HG02970 (cell line): Measurements from ENCODE around the gene RCOR1.

ENCODE experiments used
- ATAC-seq: cut with Tn5 transposase; IDR thresholded peaks from one replicate; pipeline ENCODE4 v1.9.1; 2021; ENCODE audit warnings: mild to moderate bottlenecking, moderate library complexity, moderate number of reproducible peaks; ENCODE audit not compliant: unreplicated experiment, low FRiP score

RCOR1 gene

GRCh38 chr14:102768223-102769048 lies 176.0 kb downstream of the RCOR1 start:
- no peak for ATAC-seq

- ATAC-seq = no peak
Observed at GRCh38 chr14:102769049-102769327, 176.5 kb downstream of the RCOR1 start.

- no peak for ATAC-seq
Observed at GRCh38 chr14:102770147-102771123, 178.0 kb downstream of the RCOR1 start.

DNA sequence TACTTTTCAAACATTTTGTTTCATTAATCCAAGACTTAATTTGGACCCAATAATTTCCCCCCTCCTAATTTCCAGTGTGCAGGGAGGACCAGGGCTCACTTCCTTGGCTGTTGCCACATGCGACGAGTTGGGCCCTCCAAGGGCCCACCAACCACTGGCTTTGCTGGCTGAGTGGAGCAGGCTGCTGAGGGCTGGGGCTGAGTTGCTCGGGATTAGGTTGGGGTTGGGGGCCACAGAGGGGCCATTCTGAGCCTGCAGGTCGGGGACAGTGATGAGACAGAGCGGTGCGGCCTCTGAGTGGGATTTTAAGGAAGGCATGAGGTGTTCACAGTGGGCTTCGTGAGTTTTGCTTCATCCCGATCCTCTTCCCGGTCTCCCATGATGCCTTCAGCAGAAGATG lies 178.7 kb downstream of the RCOR1 start:
- no peak for ATAC-seq

DNA sequence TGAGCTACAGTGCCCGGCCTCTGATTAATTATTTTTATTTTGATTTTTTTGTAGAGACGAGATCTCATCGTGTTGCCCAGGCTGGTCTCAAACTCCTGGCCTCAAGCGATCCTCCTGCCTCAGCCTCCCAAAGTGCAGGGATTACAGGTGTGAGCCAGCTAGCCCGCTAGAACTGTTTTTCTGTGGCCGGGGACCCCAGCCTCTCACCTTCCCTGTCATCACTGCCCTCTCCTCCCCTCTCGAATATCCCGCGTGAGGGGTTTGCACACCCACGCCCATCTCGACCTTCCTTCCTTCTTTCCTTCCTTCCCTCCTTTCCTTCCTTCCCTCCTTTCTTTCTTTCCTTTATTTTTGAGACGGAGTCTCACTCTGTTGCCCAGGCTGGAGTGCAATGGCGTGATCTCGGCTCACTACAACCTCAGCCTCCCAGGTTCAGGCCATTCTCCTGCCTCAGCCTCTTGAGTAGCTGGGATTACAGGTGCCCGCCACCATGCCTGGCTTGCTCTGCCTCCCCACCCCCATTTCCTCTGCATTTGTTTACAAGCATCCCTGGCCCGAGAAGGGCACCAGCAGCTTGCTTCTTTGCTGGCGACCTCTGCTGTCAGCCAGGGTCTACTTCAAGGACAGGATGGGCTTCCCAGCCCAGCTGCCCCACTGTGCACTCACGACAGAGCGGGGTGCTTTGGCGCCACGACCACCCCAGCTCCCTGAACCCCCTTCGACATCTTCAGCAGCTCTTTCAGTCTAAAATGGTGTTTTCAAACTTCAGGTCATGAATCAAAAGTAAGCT lies 180.5 kb downstream of the RCOR1 start:
- ATAC-seq = no peak

DNA sequence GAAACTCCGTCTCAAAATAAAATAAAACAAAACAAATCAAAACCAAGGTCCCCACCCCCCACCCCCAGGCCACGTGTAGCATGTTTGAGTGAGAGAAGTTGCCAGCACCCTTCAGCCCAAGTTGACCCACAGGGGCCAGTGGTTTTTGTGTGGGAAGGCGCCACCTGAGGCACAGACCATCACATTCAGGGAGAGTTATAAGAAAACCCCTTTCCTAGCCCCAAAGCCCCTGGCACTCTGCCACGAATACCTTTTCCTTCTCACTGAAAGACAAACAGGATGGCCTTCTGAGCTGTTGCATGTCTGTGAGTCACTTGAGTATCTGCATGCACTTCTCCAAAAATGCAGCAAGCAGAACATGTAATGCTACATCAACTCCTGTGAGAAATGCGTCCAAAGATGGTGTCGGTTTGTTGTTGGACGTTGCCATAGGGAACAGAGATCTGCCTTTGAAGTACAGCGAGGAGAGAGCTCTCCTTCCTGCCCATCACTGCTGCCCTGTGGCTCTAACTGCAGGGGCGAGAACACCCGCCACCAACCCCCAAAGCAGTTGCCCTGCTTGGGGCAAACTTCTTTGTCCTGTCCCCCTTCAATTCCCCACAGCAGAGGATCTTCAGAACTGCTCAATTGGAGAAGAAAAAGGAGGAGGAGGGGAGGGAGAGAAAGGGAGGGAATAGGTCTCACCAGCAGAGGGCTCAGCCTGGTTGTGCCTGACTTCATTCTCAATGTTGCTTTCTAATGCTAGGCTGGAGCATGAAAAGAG lies 182.1 kb downstream of the RCOR1 start:
- ATAC-seq = no peak

- ATAC-seq = no peak
Observed at GRCh38 chr14:102775855-102776760, 183.7 kb downstream of the RCOR1 start.

- peak; percentile 57 for ATAC-seq
Observed at GRCh38 chr14:102776761-102777710, 184.6 kb downstream of the RCOR1 start, which contains the start of gene TRAF3. Gene TRAF3 (plus strand): TSS chr14:102777449. CDS start chr14:102870202, 92,753 bp downstream.

GRCh38 chr14:102777711-102778337 lies 185.4 kb downstream of the RCOR1 start:
- peak; percentile 9 for ATAC-seq

- no peak for ATAC-seq
Observed at GRCh38 chr14:102778338-102779083, 186.1 kb downstream of the RCOR1 start.

DNA sequence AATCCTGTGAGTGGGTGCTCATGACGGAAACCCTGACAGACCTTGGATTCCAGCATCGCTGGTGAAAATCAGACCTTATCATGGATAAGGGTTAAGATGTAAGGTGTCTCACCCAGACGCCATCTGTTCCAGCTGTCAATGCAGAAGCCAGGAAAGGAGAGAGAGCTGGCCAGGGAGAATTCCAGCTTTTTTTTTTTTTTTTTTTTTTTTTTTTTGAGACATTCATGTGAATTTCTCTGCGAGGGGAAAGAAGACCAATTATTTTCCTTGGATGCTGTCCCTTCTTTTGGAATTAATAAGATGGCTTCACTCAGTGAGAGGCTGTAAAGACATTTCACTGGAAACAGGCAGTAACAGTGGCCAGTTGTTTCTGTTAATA lies 186.6 kb downstream of the RCOR1 start:
- ATAC-seq = no peak

DNA sequence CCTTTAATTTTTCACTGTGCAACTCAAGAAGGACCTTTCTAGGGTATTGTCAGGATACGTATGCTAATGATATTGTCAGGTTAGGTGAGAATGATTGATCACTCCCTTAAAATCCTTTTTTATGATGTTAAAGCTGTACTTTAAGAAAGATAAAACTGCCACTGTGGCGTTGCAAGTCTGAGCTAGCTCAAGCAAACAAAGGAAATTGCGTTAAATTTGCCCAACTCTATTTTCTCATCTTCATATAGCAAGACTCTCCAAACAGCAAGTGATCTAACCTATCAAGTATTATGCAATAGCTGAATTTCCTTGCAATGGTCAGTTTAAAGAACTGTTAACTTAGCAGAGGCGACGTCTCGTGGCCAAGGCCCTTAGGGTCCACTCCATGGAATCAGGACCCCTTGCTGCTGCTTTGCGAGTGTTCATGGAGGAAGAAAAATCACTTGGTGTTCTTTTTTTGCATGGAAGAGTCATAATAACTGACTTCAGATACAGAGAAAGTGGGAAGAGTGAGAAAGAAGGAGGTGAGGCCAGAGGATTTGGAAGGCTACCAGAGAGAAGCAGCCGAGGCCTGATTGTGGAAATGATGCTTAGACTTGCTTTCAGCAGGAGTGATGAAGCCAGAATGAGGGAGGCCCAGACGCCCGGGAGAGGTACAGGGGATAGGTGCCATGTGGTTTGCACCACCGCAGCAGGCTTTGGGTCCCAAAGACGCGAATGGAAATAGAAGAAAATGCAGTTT lies 187.3 kb downstream of the RCOR1 start:
- ATAC-seq = no peak
